ENCODE data around the gene TTC23.

- TF ChIP-seq EZH2phosphoT487 (IDR thresholded peaks at IDR 0.05; ENCODE audit: borderline replicate concordance, low read depth, low read length), result no peak
- TF ChIP-seq CTCF (conservative IDR thresholded peaks at IDR 0.05; ENCODE audit: low read length), result no peak
These were observed 85.3 kb downstream of the TTC23 start for GRCh38 chr15:99164119-99164518.
